Astrocyte (in vitro differentiated cells and primary cell): ENCODE data around the gene SAP30BP.

Source experiments
- EZH2 ChIP-seq: IDR thresholded peaks from 2 replicates; pipeline ENCODE4 v1.6.1; 2012; ENCODE audit warnings: mild to moderate bottlenecking, low read length, inconsistent platforms; ENCODE audit not compliant: insufficient read depth
- TF ChIP-seq, protein P1 (sequence below): IDR thresholded peaks from 2 replicates; pipeline ENCODE4 v1.5.1; 2011; ENCODE audit warnings: low read depth, mild to moderate bottlenecking, inconsistent platforms, low read length, moderate library complexity; ENCODE audit not compliant: insufficient read depth

DNA sequence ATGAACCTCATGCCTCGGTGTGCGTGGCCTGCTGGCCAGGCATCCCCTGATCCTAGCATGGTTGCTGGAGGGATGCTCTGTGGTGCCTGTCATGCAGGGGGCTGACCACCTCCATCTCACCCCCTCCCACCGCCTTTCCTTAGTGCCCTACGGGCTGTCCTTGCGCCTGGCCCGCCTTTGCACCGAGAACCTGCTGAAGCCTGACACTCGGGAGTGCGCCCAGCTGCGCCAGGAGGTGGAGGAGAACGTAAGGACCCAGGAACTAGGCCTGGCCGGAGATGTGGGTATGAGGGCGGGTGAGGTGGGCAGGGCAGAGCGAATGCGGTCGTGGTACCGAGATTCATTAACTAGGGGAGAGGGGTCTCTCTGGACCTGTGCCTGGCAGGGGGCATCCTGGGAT is 73.1 kb downstream of the SAP30BP start:
- TF ChIP-seq, protein P1, sequence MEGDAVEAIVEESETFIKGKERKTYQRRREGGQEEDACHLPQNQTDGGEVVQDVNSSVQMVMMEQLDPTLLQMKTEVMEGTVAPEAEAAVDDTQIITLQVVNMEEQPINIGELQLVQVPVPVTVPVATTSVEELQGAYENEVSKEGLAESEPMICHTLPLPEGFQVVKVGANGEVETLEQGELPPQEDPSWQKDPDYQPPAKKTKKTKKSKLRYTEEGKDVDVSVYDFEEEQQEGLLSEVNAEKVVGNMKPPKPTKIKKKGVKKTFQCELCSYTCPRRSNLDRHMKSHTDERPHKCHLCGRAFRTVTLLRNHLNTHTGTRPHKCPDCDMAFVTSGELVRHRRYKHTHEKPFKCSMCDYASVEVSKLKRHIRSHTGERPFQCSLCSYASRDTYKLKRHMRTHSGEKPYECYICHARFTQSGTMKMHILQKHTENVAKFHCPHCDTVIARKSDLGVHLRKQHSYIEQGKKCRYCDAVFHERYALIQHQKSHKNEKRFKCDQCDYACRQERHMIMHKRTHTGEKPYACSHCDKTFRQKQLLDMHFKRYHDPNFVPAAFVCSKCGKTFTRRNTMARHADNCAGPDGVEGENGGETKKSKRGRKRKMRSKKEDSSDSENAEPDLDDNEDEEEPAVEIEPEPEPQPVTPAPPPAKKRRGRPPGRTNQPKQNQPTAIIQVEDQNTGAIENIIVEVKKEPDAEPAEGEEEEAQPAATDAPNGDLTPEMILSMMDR, result no peak
- TF ChIP-seq EZH2, result no peak
